Memory B cell (primary cell): Measurements from ENCODE around the gene EXOC4.

Experiments
- ATAC-seq: fragments of 150-1000 bp; cut with Tn5 transposase; 2 replicates; pipeline ENCODE4 v1.10.0; 2021; ENCODE audit warnings: low read depth, mild to moderate bottlenecking, moderate library complexity
- DNase-seq, 2 donors: peaks; one replicate each; pipeline ENCODE4 v3.0.0; 2022; ENCODE audit warnings: low spot score in 2 of 2
- H3K27ac Mint-ChIP-seq: one replicate; pipeline ENCODE4 v1.8.0; 2022; ENCODE audit warnings: mild to moderate bottlenecking, moderate library complexity, mixed read lengths
- H3K27me3 Mint-ChIP-seq: one replicate; pipeline ENCODE4 v1.8.0; 2022; ENCODE audit warnings: mixed read lengths
- H3K36me3 Mint-ChIP-seq: one replicate; pipeline ENCODE4 v1.8.0; 2022; ENCODE audit warnings: mild to moderate bottlenecking, mixed read lengths
- H3K4me1 Mint-ChIP-seq: one replicate; pipeline ENCODE4 v1.8.0; 2022; ENCODE audit warnings: mixed read lengths
- H3K4me3 Mint-ChIP-seq: one replicate; pipeline ENCODE4 v1.8.0; 2022; ENCODE audit warnings: mild to moderate bottlenecking, moderate library complexity, mixed read lengths
- H3K9me3 Mint-ChIP-seq: one replicate; pipeline ENCODE4 v1.8.0; 2022; ENCODE audit warnings: mixed read lengths

EXOC4 gene

GRCh38 chr7:133850497-133851280 lies 597.8 kb downstream of the EXOC4 start:
- H3K9me3 Mint-ChIP-seq = no peaks in the 10 kb centered on the region
- ATAC-seq (no peak), DNase-seq (no peak)
- H3K36me3 Mint-ChIP-seq = peaks cover 10% of the 10 kb centered on the region
- peaks cover 7% of the 10 kb centered on the region for H3K4me1 Mint-ChIP-seq
- no peak overlapping the region for H3K27ac Mint-ChIP-seq
- no peaks in the 10 kb centered on the region for H3K27me3 Mint-ChIP-seq
- H3K4me3 Mint-ChIP-seq = no peak overlapping the region

- H3K36me3 Mint-ChIP-seq = peaks cover 10% of the 10 kb centered on the region
- H3K27me3 Mint-ChIP-seq = no peaks in the 10 kb centered on the region
- no peak for ATAC-seq
- H3K27ac Mint-ChIP-seq = no peak overlapping the region
- H3K4me1 Mint-ChIP-seq = peaks cover 7% of the 10 kb centered on the region
- no peak overlapping the region for H3K4me3 Mint-ChIP-seq
- DNase-seq = no peak
- no peaks in the 10 kb centered on the region for H3K9me3 Mint-ChIP-seq
Measured at GRCh38 chr7:133851411-133851810, 598.5 kb downstream of the EXOC4 start.

DNA sequence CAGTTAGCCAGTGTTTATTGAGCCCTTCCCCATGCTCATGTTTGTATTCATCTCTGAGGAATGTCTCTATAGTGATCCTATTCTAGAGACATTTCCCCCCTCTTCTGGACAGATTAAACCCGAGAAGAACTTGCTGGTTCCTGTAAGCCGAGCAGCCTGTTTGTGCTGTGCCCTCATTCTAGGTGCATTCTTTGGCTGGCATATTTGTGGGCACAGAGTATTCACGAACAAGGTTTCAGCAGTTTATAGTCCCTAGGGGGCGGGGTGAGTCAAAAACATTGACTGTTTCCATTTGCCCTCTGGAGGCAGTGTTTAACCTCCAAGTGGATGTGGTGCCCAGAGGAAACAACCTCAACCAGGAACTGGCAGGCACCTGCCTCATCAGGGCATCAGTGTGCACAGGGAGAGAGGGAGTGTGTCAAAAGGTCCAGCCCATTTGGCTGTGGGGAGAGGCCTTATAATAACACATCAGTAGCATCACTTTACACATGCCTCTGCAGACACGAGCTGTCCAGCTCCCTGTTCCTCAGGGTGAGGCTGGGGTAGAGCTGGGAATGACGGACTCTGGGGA lies 600.9 kb downstream of the EXOC4 start:
- Mint-ChIP-seq H3K27ac (no peak overlapping the region), H3K4me3 (no peak overlapping the region), H3K27me3 (no peaks in the 10 kb centered on the region), H3K9me3 (no peaks in the 10 kb centered on the region), H3K36me3 (peaks cover 5% of the 10 kb centered on the region), H3K4me1 (peaks cover 7% of the 10 kb centered on the region)
- DNase-seq (peak in 1 of 2 donors; percentile 10), ATAC-seq (peak; percentile 73)

- Mint-ChIP-seq H3K27me3 (no peaks in the 10 kb centered on the region), H3K27ac (no peak overlapping the region), H3K36me3 (peaks cover 11% of the 10 kb centered on the region), H3K4me3 (no peak overlapping the region), H3K9me3 (no peaks in the 10 kb centered on the region), H3K4me1 (peaks cover 7% of the 10 kb centered on the region)
- no peak for ATAC-seq
- no peak for DNase-seq
Measured at GRCh38 chr7:133854739-133855138, 601.9 kb downstream of the EXOC4 start.

GRCh38 chr7:133857376-133858119 lies 604.7 kb downstream of the EXOC4 start:
- no peak for DNase-seq
- H3K9me3 Mint-ChIP-seq = no peaks in the 10 kb centered on the region

DNA sequence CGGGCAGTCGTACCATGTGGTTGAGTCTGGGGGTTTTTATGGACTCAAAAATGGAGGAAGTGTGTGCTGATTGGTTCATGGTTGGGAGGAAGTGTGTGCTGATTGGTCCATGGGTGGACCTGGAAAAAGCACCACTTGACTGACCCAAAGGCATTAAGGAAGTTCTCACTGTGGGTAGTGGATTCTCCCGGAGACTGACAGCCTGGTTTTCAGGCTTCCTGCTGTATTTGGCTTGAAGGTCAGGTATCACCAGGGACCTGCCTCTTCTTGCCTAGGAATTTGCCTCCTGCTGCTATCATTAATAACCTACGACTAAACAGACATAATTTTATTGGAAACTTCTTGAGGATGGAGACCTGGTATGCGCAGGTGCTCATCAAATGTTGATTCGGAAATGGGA lies 605.4 kb downstream of the EXOC4 start:
- no peaks in the 10 kb centered on the region for H3K9me3 Mint-ChIP-seq
- DNase-seq (no peak), ATAC-seq (no peak)
- H3K27me3 Mint-ChIP-seq = no peaks in the 10 kb centered on the region
- peaks cover 3% of the 10 kb centered on the region for H3K4me1 Mint-ChIP-seq
- H3K36me3 Mint-ChIP-seq = peaks cover 9% of the 10 kb centered on the region
- no peak overlapping the region for H3K4me3 Mint-ChIP-seq
- H3K27ac Mint-ChIP-seq = no peak overlapping the region

More at GRCh38 chr7:133857376-133858119, 604.7 kb downstream of the EXOC4 start:
- Mint-ChIP-seq H3K36me3 (peaks cover 11% of the 10 kb centered on the region), H3K27ac (no peak overlapping the region), H3K4me3 (no peak overlapping the region), H3K4me1 (peaks cover 7% of the 10 kb centered on the region), H3K27me3 (no peaks in the 10 kb centered on the region)
- ATAC-seq = no peak

DNA sequence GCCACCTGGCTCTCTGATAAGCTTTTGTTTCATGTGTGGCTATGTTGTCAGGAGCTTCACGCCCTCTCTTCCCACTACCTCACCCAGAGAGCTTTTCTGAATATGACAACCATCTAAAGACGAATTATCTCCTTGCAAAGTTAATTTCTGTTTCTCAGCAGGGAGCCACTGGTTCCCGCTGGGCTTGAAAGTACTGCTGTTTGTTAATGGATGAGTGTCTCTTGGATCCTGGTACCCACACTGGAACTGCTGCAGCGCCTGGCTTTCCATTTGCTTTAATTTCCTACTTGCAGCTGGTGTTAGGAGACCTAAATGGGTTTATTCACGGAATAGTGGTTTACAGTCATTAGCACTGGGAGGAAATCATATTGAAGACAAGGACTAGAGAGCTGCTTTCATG lies 606.4 kb downstream of the EXOC4 start:
- H3K4me3 Mint-ChIP-seq = no peak overlapping the region
- H3K9me3 Mint-ChIP-seq = no peaks in the 10 kb centered on the region
- no peaks in the 10 kb centered on the region for H3K27me3 Mint-ChIP-seq
- no peaks in the 10 kb centered on the region for H3K4me1 Mint-ChIP-seq
- no peak overlapping the region for H3K27ac Mint-ChIP-seq
- peaks cover 9% of the 10 kb centered on the region for H3K36me3 Mint-ChIP-seq
- no peak for ATAC-seq
- DNase-seq = no peak

DNA sequence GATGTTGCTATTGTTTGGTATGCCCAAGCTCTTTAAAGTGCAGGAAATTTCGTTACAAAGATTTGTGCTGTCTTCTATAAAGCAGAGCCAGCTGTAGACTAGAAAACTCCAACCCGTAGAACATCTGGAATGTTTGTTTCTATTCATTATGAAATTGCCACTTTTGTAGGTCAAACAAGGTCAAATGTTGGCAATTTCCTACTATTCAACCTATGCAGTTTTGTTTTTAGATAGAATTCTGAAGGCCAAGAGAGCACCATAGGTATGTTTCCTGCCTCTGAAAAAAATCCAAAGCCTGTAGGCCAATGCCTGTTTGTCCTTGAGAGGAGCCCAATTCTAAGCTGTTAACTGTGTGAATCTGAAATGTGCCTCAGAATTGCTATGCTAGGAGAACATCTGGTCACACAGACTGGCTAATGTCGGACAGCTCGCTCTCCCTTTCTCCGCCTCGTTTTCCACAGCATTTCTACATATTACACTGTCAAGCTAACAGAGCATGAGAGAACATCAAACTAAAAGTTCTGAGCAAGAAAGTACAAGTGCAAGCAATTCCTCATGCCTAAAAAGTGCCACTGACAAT lies 607.1 kb downstream of the EXOC4 start:
- H3K27me3 Mint-ChIP-seq = no peaks in the 10 kb centered on the region

GRCh38 chr7:133860628-133861335 lies 607.9 kb downstream of the EXOC4 start:
- ATAC-seq (no peak), DNase-seq (no peak)
- H3K9me3 Mint-ChIP-seq = no peaks in the 10 kb centered on the region
- no peak overlapping the region for H3K27ac Mint-ChIP-seq
- H3K36me3 Mint-ChIP-seq = peaks cover 11% of the 10 kb centered on the region
- no peaks in the 10 kb centered on the region for H3K27me3 Mint-ChIP-seq
- H3K4me3 Mint-ChIP-seq = no peak overlapping the region
- peaks cover 4% of the 10 kb centered on the region for H3K4me1 Mint-ChIP-seq

More for the DNA sequence above, 607.1 kb downstream of the EXOC4 start:
- no peaks in the 10 kb centered on the region for H3K4me1 Mint-ChIP-seq
- no peak for ATAC-seq
- H3K4me3 Mint-ChIP-seq = no peak overlapping the region
- H3K36me3 Mint-ChIP-seq = peaks cover 9% of the 10 kb centered on the region
- H3K9me3 Mint-ChIP-seq = no peaks in the 10 kb centered on the region
- DNase-seq = no peak
- no peak overlapping the region for H3K27ac Mint-ChIP-seq

DNA sequence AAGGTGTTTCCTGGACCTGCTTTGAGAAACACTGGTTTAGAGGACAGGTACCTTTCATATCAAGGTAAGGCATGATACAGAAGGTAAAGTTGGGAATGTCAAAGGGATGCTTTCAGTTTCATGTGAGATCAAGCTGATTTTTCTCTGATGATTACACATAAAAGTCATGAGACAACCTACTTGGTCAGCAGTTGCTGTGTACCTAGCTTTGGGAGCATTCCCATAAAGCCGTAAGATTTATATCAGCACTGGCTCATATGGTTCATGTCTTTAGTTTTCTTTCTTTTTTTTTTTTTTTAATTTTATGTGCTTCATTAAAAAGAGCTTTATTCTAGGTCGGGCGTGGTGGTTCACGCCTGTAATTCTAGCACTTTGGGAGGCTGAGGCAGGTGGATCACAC lies 609.0 kb downstream of the EXOC4 start:
- DNase-seq (no peak), ATAC-seq (no peak)
- no peak overlapping the region for H3K4me3 Mint-ChIP-seq
- H3K27ac Mint-ChIP-seq = no peak overlapping the region
- H3K9me3 Mint-ChIP-seq = no peaks in the 10 kb centered on the region
- H3K27me3 Mint-ChIP-seq = no peaks in the 10 kb centered on the region
- H3K36me3 Mint-ChIP-seq = peaks cover 11% of the 10 kb centered on the region
- peaks cover 4% of the 10 kb centered on the region for H3K4me1 Mint-ChIP-seq

DNA sequence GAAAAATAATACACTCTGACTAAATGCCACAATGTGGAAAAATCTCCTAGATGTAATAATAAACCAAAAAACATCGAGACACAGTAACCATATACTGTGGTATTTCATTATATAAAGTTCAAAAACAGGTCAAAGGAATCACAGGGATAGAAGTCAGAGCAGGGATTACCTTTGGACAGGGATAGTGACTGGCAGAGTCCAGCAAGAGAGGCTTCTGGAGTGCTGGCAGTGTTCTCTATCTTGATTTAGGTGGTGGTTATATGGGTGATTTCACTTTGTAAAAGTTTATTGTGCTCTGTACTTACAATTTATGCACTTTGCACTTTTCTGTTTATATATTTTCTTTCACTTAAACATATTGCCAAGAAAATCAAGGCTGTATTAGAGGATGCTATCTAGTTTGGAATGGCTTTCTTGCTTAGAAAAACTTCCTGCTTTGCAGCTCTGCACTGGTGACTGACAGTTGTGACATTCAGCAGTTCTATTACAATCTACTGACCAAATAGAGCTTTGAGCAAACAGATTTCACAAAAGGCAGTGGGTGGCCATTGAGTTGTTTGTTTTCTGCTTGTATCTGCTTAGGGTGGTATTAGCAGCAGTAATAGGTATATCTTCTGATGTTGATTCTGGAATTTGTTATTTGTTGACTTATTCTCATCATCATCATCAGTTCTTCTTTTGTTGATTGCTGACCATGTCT lies 610.6 kb downstream of the EXOC4 start:
- peaks cover 4% of the 10 kb centered on the region for H3K4me1 Mint-ChIP-seq
- H3K27ac Mint-ChIP-seq = peak overlapping the region; percentile 12
- H3K9me3 Mint-ChIP-seq = no peaks in the 10 kb centered on the region
- no peak overlapping the region for H3K4me3 Mint-ChIP-seq
- H3K36me3 Mint-ChIP-seq = peaks cover 11% of the 10 kb centered on the region
- ATAC-seq (no peak), DNase-seq (no peak)
- H3K27me3 Mint-ChIP-seq = no peaks in the 10 kb centered on the region

GRCh38 chr7:133869556-133869955 lies 616.7 kb downstream of the EXOC4 start:
- ATAC-seq (no peak), DNase-seq (no peak)
- H3K9me3 Mint-ChIP-seq = no peaks in the 10 kb centered on the region
- H3K4me3 Mint-ChIP-seq = no peak overlapping the region
- peaks cover 6% of the 10 kb centered on the region for H3K4me1 Mint-ChIP-seq
- H3K36me3 Mint-ChIP-seq = peaks cover 15% of the 10 kb centered on the region
- H3K27me3 Mint-ChIP-seq = no peaks in the 10 kb centered on the region
- H3K27ac Mint-ChIP-seq = no peak overlapping the region

- no peaks in the 10 kb centered on the region for H3K9me3 Mint-ChIP-seq
- no peak for ATAC-seq
- peaks cover 13% of the 10 kb centered on the region for H3K36me3 Mint-ChIP-seq
- no peak for DNase-seq
- H3K27ac Mint-ChIP-seq = no peak overlapping the region
- H3K27me3 Mint-ChIP-seq = no peaks in the 10 kb centered on the region
- H3K4me3 Mint-ChIP-seq = no peak overlapping the region
- peaks cover 2% of the 10 kb centered on the region for H3K4me1 Mint-ChIP-seq
Measured at GRCh38 chr7:133871757-133872156, 618.9 kb downstream of the EXOC4 start.
